H9 (cell line): Measurements from ENCODE around the gene RAP1GAP. TPM values are rescaled to one million over a fixed set of nuclear protein-coding genes. Genes with fewer than 3 reads are reported as not detected.

Source experiments
- DNase-seq: peaks from one replicate; pipeline ENCODE4 v3.0.0-alpha.2; 2017
- H2AFZ ChIP-seq: one replicate; pipeline ENCODE4 v1.6.1; 2013; ENCODE audit warnings: mild to moderate bottlenecking, low read length, control low read depth, moderate library complexity
- H2AK5ac ChIP-seq: 2 replicates; pipeline ENCODE4 v1.6.1; 2013; ENCODE audit warnings: low read length, control low read depth, mixed read lengths; ENCODE audit not compliant: insufficient read length
- H2BK120ac ChIP-seq: one replicate; pipeline ENCODE4 v1.6.1; 2013; ENCODE audit warnings: low read depth, mild to moderate bottlenecking, low read length, control low read depth, inconsistent platforms; ENCODE audit not compliant: poor library complexity, severe bottlenecking
- H2BK12ac ChIP-seq: 2 replicates; pipeline ENCODE4 v1.6.1; 2013; ENCODE audit warnings: low read length, control low read depth, mixed read lengths, low read depth; ENCODE audit not compliant: insufficient read length
- H2BK15ac ChIP-seq: 2 replicates; pipeline ENCODE4 v1.6.1; 2013; ENCODE audit warnings: low read depth, low read length, control low read depth
- H2BK20ac ChIP-seq: one replicate; pipeline ENCODE4 v1.6.1; 2013; ENCODE audit warnings: low read depth, mild to moderate bottlenecking, low read length, control low read depth, inconsistent platforms; ENCODE audit not compliant: poor library complexity, severe bottlenecking
- H2BK5ac ChIP-seq: 2 replicates; pipeline ENCODE4 v1.6.1; 2013; ENCODE audit warnings: low read length, control low read depth, mixed read lengths; ENCODE audit not compliant: insufficient read length
- H3K14ac ChIP-seq: 2 replicates; pipeline ENCODE4 v1.6.1; 2013; ENCODE audit warnings: low read length, control low read depth; ENCODE audit not compliant: insufficient read depth
- H3K18ac ChIP-seq: 2 replicates; pipeline ENCODE4 v1.6.1; 2013; ENCODE audit warnings: low read depth, mild to moderate bottlenecking, mixed read lengths, low read length, control low read depth; ENCODE audit not compliant: insufficient read length
- H3K23ac ChIP-seq: 2 replicates; pipeline ENCODE4 v1.6.1; 2013; ENCODE audit warnings: low read length, control low read depth, mixed read lengths, low read depth; ENCODE audit not compliant: insufficient read length
- H3K23me2 ChIP-seq: 2 replicates; pipeline ENCODE4 v1.6.1; 2013; ENCODE audit warnings: low read depth, mild to moderate bottlenecking, mixed read lengths, low read length, control low read depth; ENCODE audit not compliant: insufficient read length, poor library complexity, severe bottlenecking
- H3K27ac ChIP-seq: 2 replicates; pipeline ENCODE4 v1.5.1; 2013; ENCODE audit warnings: low read length, control low read depth, mixed read lengths, low read depth; ENCODE audit not compliant: insufficient read length
- H3K27me3 ChIP-seq: 2 replicates; pipeline ENCODE4 v1.6.1; 2013; ENCODE audit warnings: low read length, control low read depth, inconsistent platforms; ENCODE audit not compliant: insufficient read depth
- H3K4ac ChIP-seq: 2 replicates; pipeline ENCODE4 v1.6.1; 2013; ENCODE audit warnings: low read depth, mild to moderate bottlenecking, control low read depth, inconsistent platforms, low read length, moderate library complexity
- H3K4me1 ChIP-seq: 2 replicates; pipeline ENCODE4 v1.6.1; 2013; ENCODE audit warnings: low read length, control low read depth, inconsistent platforms; ENCODE audit not compliant: insufficient read depth
- H3K4me2 ChIP-seq: 2 replicates; pipeline ENCODE4 v1.6.1; 2013; ENCODE audit warnings: low read length, control low read depth, mixed read lengths; ENCODE audit not compliant: insufficient read length, insufficient read depth
- H3K56ac ChIP-seq: 2 replicates; pipeline ENCODE4 v1.6.1; 2013; ENCODE audit warnings: low read depth, mild to moderate bottlenecking, mixed read lengths, low read length, control low read depth; ENCODE audit not compliant: insufficient read length
- H3K79me1 ChIP-seq: 2 replicates; pipeline ENCODE4 v1.6.1; 2013; ENCODE audit warnings: low read depth, mild to moderate bottlenecking, moderate library complexity, low read length, control low read depth, inconsistent platforms; ENCODE audit not compliant: insufficient read depth, poor library complexity, severe bottlenecking
- H3K79me2 ChIP-seq: 2 replicates; pipeline ENCODE4 v1.6.1; 2013; ENCODE audit warnings: low read length, control low read depth, inconsistent platforms; ENCODE audit not compliant: insufficient read depth
- H3K9ac ChIP-seq: 2 replicates; pipeline ENCODE4 v1.6.1; 2013; ENCODE audit warnings: low read length, control low read depth, mixed read lengths; ENCODE audit not compliant: insufficient read length; ENCODE audit errors: extremely low read depth
- H3K9me3 ChIP-seq: one replicate; pipeline ENCODE4 v1.6.1; 2013; ENCODE audit warnings: low read depth, low read length, inconsistent platforms; ENCODE audit not compliant: control insufficient read depth
- H3T11ph ChIP-seq: one replicate; pipeline ENCODE4 v1.6.1; 2013; ENCODE audit warnings: mild to moderate bottlenecking, low read length, control low read depth, inconsistent platforms
- H4K20me1 ChIP-seq: one replicate; pipeline ENCODE4 v1.6.1; 2013; ENCODE audit not compliant: control insufficient read depth, insufficient read length, insufficient read depth
- H4K5ac ChIP-seq: 2 replicates; pipeline ENCODE4 v1.6.1; 2013; ENCODE audit warnings: low read depth, mild to moderate bottlenecking, mixed read lengths, low read length, control low read depth; ENCODE audit not compliant: insufficient read length
- H4K8ac ChIP-seq: replicated peaks from 2 replicates; pipeline ENCODE4 v1.6.1; 2013; ENCODE audit warnings: low read length, control low read depth, mixed read lengths, low read depth; ENCODE audit not compliant: insufficient read length
- H4K91ac ChIP-seq: 2 replicates; pipeline ENCODE4 v1.6.1; 2013; ENCODE audit warnings: low read depth, mild to moderate bottlenecking, moderate library complexity, mixed read lengths, low read length, control low read depth; ENCODE audit not compliant: insufficient read length
- H3K27ac Mint-ChIP-seq, 3 experiments: 2 replicates in 2 of 3; 3 replicates in 1 of 3; pipeline ENCODE4 v1.8.0; 2020 to 2021; ENCODE audit warnings: mixed read lengths in 3 of 3, mild to moderate bottlenecking in 1 of 3, moderate library complexity in 1 of 3
- H3K27me3 Mint-ChIP-seq: 2 replicates; pipeline ENCODE4 v1.8.0; 2021; ENCODE audit warnings: low read depth, mild to moderate bottlenecking, moderate library complexity, mixed read lengths
- H3K36me3 Mint-ChIP-seq, 3 experiments: 2 replicates in 2 of 3; 3 replicates in 1 of 3; pipeline ENCODE4 v1.8.0; 2020 to 2021; ENCODE audit warnings: low read depth in 3 of 3, mixed read lengths in 3 of 3; ENCODE audit not compliant: insufficient read depth in 1 of 3
- H3K4me1 Mint-ChIP-seq, 2 experiments: 2 replicates each; pipeline ENCODE4 v1.8.0; 2020; ENCODE audit warnings: mixed read lengths in 2 of 2
- H3K4me3 Mint-ChIP-seq, 2 experiments: 2 replicates in 1 of 2; 3 replicates in 1 of 2; pipeline ENCODE4 v1.8.0; 2020 to 2021; ENCODE audit warnings: mild to moderate bottlenecking in 2 of 2, mixed read lengths in 2 of 2, moderate library complexity in 1 of 2
- H3K9me3 Mint-ChIP-seq, 2 experiments: 2 replicates in 1 of 2; 3 replicates in 1 of 2; pipeline ENCODE4 v1.8.0; 2020; ENCODE audit warnings: mild to moderate bottlenecking in 2 of 2, mixed read lengths in 2 of 2, moderate library complexity in 1 of 2
- CTCF ChIP-seq: fragments of 200-600 bp; sonication (generic); conservative IDR thresholded peaks from 3 replicates; pipeline ENCODE4 v1.8.0; 2021; ENCODE audit warnings: antibody characterized with exemption, mild to moderate bottlenecking
- WGBS: extraction: QIAGEN DNeasy Blood & Tissue Kit; methylation state at CpG from one replicate; pipeline ENCODE4 v1.1.7; 2013; ENCODE audit warnings: missing lambda C conversion rate, low lambda C conversion rate, mixed read lengths; ENCODE audit not compliant: insufficient read length; ENCODE audit errors: extremely low coverage; 5-methylcytosine and 5-hydroxymethylcytosine counted together
- total RNA-seq: library from RNA; stranded (reverse); gene quantifications from 2 replicates; pipeline ENCODE4 v1.2.1, GENCODE V29; 2021

Gene RAP1GAP
- total RNA-seq, 1 experiment from 2014 or later = 7.9 TPM

- Histone ChIP-seq H4K5ac (no peak overlapping the region), H3K56ac (no peak overlapping the region), H3K4me2 (no peak overlapping the region), H3K23ac (no peak overlapping the region), H3K27me3 (no peaks in the 10 kb centered on the region), H3K18ac (no peak overlapping the region), H2BK120ac (no peak overlapping the region), H3K27ac (no peak overlapping the region), H2AK5ac (no peak overlapping the region), H2BK20ac (no peak overlapping the region), H2BK5ac (no peak overlapping the region), H2BK15ac (no peak overlapping the region), H4K20me1 (no peaks in the 10 kb centered on the region), H3K14ac (no peak overlapping the region; the same call in 1 of the 2 replicates), H3K23me2 (no peaks in the 10 kb centered on the region), H3K79me1 (no peaks in the 10 kb centered on the region), H3K9me3 (no peaks in the 10 kb centered on the region), H4K91ac (no peak overlapping the region), H2AFZ (no peak overlapping the region), H3K79me2 (no peaks in the 10 kb centered on the region), H2BK12ac (no peak overlapping the region), H3K9ac (no peak overlapping the region), H4K8ac (no peak overlapping the region), H3K4me1 (0 out of 2 replicates have a peak, but pooled peaks cover 2% of the 10 kb centered on the region), H3K4ac (no peak overlapping the region), H3T11ph (no peak overlapping the region)
- no peak; the same call in 2 of the 3 replicates for TF ChIP-seq CTCF
- Mint-ChIP-seq H3K27me3 (no peaks in the 10 kb centered on the region; the same call in 1 of the 2 replicates), H3K4me1 (peaks cover 10 to 35% of the 10 kb centered on the region in 2 experiments), H3K9me3 (no peaks in the 10 kb centered on the region; a peak in 2 of 5 replicates), H3K36me3 (no peaks in the 10 kb centered on the region; a peak in 1 of 7 replicates), H3K4me3 (no peak overlapping the region), H3K27ac (no peak overlapping the region)
- DNase-seq = no peak
- WGBS = no CpG with 5 or more reads among the region's 7 CpGs
Measured at GRCh38 chr1:21605012-21605715, 64.0 kb downstream of the RAP1GAP start.
